CD4-positive, alpha-beta T cell treated with Interleukin-21 for 1 hour (primary cell): Measurements from ENCODE around the gene KDM2B.
"Not testable (repeated sequence)": the region's sequence is repeated elsewhere in the genome, so short reads cannot be mapped to it uniquely, and the experiment has no call there.

ENCODE experiments used
- DNase-seq: peaks from one replicate; pipeline ENCODE4 v3.0.0-alpha.2; 2020

Gene KDM2B

GRCh38 chr12:121583334-121583661 lies 2.5 kb upstream of the KDM2B start:
- not testable (repeated sequence) for DNase-seq

DNA sequence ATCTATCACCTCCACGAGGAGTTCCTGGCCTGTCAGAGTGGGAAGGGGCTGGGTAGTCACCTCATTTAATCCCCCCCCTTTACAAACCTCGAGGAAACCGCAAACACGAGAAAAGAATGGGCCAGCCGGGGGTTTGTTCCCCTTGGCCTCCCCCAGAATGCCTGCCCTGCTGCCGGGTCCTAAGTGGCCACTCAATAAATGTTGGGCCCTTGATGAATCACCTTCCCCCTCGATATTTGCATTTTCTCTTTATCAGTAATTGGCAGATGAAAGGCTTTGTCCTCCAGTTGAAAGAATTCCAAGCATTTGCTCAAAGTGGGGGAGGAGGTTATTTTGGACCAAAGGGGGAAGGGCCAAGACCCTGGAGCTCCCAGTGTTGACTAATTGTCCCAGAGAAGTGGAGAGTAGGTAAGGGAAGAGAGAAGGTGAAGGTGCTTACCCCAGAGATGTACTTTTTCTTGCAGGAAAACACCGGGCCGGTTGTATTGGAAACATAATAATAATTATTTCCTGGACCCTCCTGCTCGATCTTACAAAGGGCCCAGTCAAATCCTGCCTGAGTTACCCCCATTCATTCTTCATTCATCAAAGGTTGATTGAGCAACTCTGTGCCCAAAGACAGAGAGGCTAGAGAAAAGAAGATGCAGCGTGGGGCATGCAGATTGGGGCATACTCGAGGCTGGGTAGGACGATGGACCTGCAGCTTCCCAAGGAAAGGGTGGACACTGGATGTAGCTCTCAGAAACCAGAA lies 1.9 kb upstream of the KDM2B start:
- no peak for DNase-seq

- DNase-seq = peak; percentile 31
These were observed 1.0 kb upstream of the KDM2B start for GRCh38 chr12:121581686-121582429.

- DNase-seq = peak; percentile 82
These were observed 598 bp downstream of the KDM2B start for GRCh38 chr12:121579981-121580868.

DNA sequence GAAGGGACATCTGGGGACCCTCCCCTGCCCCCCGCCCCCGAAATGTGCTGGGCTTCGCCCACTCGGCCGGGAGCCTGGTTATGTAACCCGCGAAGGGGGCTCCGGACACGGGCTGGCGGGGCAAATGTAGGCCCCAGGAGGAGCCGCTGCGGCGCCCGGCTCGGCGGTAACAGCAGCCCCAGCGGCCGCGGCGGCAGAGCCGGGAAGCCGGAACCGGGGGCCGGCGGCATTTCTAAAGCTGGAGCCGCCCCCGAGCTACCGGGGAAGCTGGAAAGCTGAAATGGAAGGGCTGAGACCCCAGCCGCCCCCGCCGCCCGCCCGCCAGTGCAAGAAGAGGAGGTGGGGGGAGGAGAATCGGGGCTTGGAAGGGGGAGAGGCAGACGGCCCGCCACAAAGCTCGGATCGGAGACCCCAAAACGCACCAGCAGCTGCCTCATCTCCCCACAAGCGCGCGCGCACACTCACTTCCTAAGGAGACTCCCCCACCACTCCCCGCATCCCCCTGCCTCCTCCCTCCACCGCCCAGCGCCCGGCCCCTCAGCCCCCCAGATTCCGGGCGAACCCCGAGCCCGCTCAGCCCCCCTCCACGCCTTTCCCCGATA lies 1.5 kb downstream of the KDM2B start:
- DNase-seq = peak; percentile 42

- peak; percentile 24 for DNase-seq
These were observed 2.3 kb downstream of the KDM2B start for GRCh38 chr12:121578230-121579189.

GRCh38 chr12:121577443-121578180 lies 3.2 kb downstream of the KDM2B start:
- no peak for DNase-seq

DNA sequence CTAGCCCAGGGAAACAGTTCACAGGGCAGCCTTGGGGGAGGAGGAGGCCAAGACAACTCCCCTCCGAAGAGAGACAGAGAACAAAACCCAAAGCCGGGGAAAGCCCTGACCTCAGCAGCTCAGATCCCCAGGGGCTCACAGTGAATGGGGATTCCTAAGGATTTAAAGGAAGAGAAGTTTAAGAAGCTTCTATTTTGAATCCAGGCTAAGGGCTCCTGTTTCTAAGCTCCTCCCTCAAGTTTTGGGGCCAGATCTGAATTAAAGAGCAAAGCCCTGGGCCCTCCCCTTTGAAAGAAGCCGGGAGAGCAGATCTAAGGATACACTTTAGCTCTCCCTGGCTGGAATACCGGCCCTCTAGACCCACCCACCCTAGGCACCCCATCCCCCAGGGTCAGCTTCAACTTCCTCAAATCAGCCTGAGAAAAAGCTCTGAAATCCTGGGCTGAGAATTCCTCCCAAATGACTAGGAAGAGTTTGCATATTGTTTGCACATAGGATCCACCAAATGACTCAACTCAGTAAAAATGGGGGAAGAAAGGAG lies 3.9 kb downstream of the KDM2B start:
- DNase-seq = no peak

- DNase-seq = no peak
These were observed 4.7 kb downstream of the KDM2B start for GRCh38 chr12:121575952-121576625.

DNA sequence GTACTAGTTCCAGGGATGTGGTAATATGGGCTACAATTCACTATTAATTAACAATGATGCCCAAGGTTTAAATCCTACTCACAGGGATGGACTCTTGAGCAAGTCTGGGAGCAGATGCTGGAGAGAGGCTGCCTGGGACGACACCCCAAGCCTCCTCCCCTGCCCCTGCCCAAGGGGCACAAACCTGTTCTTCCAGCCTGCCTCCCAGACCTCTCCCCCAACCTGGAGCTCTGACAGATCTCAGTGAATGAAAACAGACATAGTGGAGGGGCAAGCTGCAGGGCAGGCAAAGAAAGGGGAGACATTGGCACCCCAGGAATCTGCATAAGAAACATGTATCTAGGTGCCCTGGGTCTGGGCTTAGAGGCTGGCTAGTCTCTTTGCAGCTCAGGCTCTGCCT lies 5.8 kb downstream of the KDM2B start:
- DNase-seq = no peak

GRCh38 chr12:121574025-121574424 lies 6.8 kb downstream of the KDM2B start:
- no peak for DNase-seq

DNA sequence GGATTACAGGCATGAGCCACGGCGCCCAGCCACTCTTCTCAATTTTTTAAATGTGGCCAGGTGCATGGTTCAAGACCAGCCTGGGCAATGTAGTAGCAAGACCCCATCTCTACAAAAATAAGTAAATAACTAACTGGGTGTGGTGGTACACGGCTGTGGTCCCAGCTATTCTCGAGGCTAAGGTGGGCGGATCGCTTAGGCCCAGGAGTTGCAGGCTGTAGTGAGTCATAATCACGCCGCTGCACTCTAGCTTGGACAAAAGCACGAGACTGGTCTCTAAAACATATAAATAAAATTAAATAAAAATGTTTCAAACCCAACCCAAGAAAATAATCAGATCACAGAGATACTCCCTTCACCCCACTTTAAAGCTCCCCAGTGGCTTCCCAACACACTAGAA lies 8.9 kb downstream of the KDM2B start:
- no peak for DNase-seq

DNA sequence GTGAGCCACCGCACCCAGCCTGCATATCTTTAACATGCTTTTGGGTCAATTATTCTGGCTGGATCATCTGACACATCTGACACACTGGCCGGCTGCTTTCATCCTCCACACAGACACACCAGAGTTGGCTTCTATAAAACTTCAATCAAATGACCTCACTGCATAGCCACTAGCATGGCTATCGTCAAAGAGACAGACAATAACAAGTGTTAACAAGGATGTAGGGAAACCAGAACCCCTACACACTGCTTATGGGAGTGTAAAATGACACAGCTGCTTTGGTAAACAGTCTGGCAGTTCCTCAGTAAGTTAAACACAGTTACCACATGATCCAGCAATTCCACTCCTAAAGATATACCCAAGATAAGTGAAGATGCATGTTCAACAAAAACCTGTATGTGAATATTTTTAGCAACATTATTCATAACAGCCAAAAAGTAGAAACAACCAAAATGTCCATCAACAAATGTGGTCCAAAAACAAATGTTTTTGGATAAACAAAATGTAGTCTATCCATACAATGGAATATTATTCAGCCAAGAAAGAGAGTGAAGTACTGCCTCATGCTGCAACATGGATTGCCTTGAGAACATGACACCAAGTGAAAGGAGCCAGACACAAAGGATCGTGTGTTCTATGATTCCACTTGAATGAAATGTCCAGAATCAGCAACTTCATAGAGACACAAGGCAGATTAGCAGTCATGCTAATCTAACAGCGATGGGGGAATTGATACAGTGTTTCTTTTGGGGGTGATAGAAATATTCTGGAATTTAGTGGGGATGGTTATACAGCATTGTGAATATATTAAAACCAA lies 10.1 kb downstream of the KDM2B start:
- no peak for DNase-seq

- DNase-seq = no peak
These were observed 11.7 kb downstream of the KDM2B start for GRCh38 chr12:121568971-121569751.

DNA sequence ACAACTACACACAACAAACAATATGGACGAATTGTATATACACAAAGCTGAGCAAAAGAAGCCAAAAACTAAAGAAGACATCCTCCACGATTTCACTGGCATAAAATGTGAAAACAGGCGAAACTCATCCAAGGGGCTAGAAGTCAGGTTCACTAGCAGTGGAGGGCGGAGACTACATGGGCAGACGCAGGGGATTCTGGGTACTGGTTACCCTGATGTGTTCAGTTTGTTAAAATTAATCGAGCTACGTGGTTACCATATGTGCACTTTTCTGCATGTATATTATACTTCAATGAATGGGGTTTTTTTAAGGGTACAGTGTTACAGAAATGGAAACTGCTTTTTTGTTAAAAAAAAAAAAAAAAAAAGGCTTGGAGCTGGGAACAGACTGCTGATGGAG lies 12.3 kb downstream of the KDM2B start:
- no peak for DNase-seq

GRCh38 chr12:121565076-121565475 lies 15.7 kb downstream of the KDM2B start:
- DNase-seq = no peak

DNA sequence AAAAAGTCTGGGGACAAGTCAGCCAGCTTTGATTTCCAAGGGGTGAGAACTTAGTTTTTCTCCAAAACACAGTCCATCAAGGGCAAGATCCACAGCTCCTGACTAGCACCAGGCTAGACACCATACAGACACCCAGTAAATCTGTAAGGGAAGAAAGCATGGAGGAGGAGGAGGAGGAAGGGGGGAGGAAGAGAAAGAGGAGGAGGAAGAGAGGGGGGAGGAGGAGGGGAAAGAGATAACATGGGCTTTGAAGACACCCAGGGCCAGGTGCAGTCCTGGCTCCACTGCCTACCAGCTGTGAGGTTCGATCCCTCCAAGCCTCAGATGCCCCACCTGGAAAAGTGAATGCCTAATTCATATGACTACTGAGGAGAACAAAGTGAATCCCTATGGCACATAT lies 18.3 kb downstream of the KDM2B start:
- no peak for DNase-seq

DNA sequence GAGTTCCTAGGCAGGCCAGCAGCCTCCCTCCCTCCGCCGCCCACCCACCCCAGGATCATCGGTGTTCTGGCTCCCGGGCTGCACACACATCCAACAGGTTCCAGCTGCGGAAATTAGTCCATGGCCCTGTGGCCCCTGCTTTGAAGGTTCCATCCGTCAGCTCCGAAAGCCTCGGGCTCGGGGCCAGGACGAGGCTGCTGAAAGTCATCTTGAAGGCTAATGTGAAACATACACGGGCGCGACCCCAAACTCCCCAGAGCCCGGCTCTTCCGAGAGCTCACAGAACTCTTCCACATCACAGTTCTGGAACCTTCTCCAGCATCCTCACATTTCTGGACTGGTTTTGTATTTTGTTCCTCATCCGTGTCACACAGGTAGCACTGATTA lies 19.8 kb downstream of the KDM2B start:
- DNase-seq = no peak
